ENCODE measurements around the gene FAM180B. TPM values are rescaled to one million over a fixed set of nuclear protein-coding genes. Genes with fewer than 3 reads are reported as not detected.
A peak's percentile ranks its signal among the peaks of the same experiment; 100 is the strongest.

Gene FAM180B
- total RNA-seq, 3 donors from 2014 or later: 0.13 TPM; not detected in 2

- H3K4me1 Mint-ChIP-seq (ENCODE audit: low read depth): peaks cover 30% of the 10 kb centered on the region
- DNase-seq: peak; percentile 85
- peaks cover 31% of the 10 kb centered on the region for H3K36me3 Mint-ChIP-seq (ENCODE audit: insufficient read depth)
- ATAC-seq: peak; percentile 95 to 97
- H3K9me3 Mint-ChIP-seq: no peaks in the 10 kb centered on the region
- H3K27me3 Mint-ChIP-seq (ENCODE audit: low read depth): no peaks in the 10 kb centered on the region
- peak within 1 kb of the TSS; percentile 96 for H3K4me3 Mint-ChIP-seq
Observed at GRCh38 chr11:47578524-47579494, 7.7 kb upstream of the FAM180B start, which contains the start of the genes KBTBD4 and NDUFS3. KBTBD4 (minus strand) TSS chr11:47578970; CDS start chr11:47578951, 19 bp downstream. NDUFS3 (plus strand) TSS chr11:47579074; CDS start chr11:47579092, 18 bp downstream.

DNA sequence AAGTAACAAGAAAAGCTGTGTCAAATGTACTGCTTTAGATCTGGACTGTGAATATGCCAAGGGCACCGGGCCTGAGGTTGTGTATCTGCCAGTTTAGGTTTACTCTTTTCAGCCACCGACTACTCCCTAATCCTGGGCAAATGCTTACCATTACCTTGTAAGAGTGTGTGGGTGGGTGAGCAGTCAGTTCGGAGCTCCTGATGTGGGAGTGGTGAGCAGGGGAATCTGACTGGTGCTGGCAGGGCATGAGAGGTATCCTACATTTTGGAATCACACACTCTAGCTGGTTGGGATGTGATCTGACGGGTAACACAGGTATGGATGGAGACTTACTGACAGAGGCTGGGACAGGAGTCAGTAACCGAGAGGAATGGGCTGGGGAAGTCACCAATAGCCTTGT lies 2.6 kb upstream of the FAM180B start:
- no peaks in the 10 kb centered on the region for H3K27me3 Mint-ChIP-seq (ENCODE audit: low read depth)
- no peak for ATAC-seq
- DNase-seq: no peak
- H3K9me3 Mint-ChIP-seq: no peaks in the 10 kb centered on the region
- H3K36me3 Mint-ChIP-seq (ENCODE audit: insufficient read depth): peaks cover 27% of the 10 kb centered on the region
- peaks cover 11% of the 10 kb centered on the region for H3K4me1 Mint-ChIP-seq (ENCODE audit: low read depth)
- H3K4me3 Mint-ChIP-seq: no peak overlapping the region

GRCh38 chr11:47587039-47587716 lies 700 bp downstream of the FAM180B start:
- no peak for DNase-seq
- H3K36me3 Mint-ChIP-seq (ENCODE audit: insufficient read depth): peaks cover 17% of the 10 kb centered on the region
- H3K9me3 Mint-ChIP-seq: no peaks in the 10 kb centered on the region
- H3K27me3 Mint-ChIP-seq (ENCODE audit: low read depth): peaks cover under 1% of the 10 kb centered on the region
- no peak overlapping the region for H3K4me3 Mint-ChIP-seq
- H3K4me1 Mint-ChIP-seq (ENCODE audit: low read depth): no peaks in the 10 kb centered on the region
- ATAC-seq: no peak

- H3K9me3 Mint-ChIP-seq: no peaks in the 10 kb centered on the region
- DNase-seq: no peak
- peaks cover 7% of the 10 kb centered on the region for H3K27me3 Mint-ChIP-seq (ENCODE audit: low read depth)
- H3K4me1 Mint-ChIP-seq (ENCODE audit: low read depth): no peaks in the 10 kb centered on the region
- no peak overlapping the region for H3K4me3 Mint-ChIP-seq
- ATAC-seq: no peak
- peaks cover 14% of the 10 kb centered on the region for H3K36me3 Mint-ChIP-seq (ENCODE audit: insufficient read depth)
Observed at GRCh38 chr11:47587723-47588326, 1.3 kb downstream of the FAM180B start.

DNA sequence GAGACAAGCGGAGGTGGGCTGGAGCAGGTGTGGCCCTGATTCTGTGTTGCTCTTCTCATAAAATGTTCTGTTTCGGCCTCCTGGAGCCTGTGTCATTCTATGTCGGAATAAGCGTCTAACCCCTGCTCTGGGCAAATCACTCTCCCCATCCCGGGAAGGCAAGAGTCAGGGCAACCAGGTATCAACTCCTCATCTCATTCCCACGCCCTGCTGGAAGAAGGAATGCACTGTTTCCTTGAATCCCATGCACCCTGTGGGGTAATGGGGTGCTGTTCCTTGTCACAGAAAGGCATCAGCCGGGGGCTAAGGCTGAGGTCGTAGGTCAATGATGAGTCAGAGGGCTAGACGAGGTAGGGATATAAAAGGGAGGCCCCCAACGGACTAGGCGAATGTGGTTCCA lies 2.6 kb downstream of the FAM180B start:
- ATAC-seq (no peak), DNase-seq (no peak)
- H3K36me3 Mint-ChIP-seq (ENCODE audit: insufficient read depth): peaks cover 4% of the 10 kb centered on the region
- H3K4me1 Mint-ChIP-seq (ENCODE audit: low read depth): peaks cover 4% of the 10 kb centered on the region
- H3K9me3 Mint-ChIP-seq: no peaks in the 10 kb centered on the region
- no peak overlapping the region for H3K4me3 Mint-ChIP-seq
- H3K27me3 Mint-ChIP-seq (ENCODE audit: low read depth): peaks cover 18% of the 10 kb centered on the region

DNA sequence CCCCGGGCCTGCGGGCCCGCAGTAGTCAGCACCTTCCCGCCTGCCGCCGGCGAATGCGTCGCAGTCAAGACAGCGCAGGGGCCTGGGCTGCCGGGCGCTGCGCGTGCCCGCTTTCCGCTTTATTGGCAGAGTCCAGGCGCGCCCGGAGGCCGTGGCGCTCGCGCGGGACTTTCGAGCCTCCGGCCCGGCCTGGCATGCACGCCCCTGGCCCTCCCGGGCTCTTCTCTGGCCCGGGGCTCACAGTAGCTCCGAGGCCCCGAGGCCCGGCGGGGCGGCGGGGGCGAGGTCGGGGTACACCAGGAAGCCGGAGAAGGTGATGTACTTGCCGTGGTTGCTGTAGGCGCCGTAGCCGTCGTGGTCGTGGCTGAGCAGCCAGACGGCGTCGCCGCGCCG lies 3.1 kb downstream of the FAM180B start:
- DNase-seq (no peak), ATAC-seq (no peak)
- Mint-ChIP-seq H3K4me3 (no peak overlapping the region), H3K36me3 (ENCODE audit: insufficient read depth) (no peaks in the 10 kb centered on the region), H3K4me1 (ENCODE audit: low read depth) (peaks cover 4% of the 10 kb centered on the region), H3K9me3 (no peaks in the 10 kb centered on the region), H3K27me3 (ENCODE audit: low read depth) (peaks cover 21% of the 10 kb centered on the region)

DNA sequence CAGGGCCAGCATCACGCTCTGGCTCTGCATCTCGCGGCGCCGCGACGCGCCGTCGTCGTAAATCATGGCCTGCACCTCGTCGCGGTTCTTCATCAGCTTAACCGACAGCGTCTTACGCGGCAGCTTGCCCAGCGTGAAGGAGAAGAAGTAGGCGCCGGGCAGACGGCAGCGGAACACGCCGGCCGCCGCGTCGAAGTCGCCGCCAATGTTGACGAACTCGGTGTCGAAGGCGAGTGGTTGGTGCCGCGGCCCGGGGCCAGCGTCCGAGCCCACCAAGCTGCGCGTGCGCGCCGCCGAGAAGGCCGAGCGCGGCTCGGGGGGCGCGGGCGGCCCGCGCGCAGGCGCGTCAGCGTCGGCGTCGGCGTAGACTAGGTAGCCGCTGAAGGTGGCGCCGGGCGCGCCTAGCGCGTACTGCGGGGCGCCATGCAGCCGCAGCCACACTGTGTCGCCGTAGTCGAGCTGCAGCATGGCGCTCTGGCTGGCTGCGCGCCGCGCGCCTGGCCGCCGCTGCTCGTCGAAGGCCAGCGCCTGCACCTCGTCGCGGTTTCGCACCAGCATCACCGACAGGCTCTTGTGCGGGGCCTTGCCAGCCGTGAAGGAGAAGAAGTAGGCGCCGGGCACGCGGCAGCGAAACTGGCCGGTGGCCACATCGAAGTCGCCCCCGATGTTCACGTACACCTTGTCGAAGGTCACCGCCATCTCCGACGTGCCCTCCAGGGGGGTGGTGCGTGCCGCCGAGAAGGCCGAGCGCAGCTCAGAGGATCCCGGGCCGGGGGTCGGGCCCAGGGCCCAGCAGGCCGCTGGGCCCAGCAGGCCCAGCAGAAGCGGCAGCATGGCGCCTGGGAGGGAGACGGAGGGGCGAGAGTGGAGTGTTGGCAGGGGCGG lies 3.7 kb downstream of the FAM180B start:
- no peak overlapping the region for H3K4me3 Mint-ChIP-seq

DNA sequence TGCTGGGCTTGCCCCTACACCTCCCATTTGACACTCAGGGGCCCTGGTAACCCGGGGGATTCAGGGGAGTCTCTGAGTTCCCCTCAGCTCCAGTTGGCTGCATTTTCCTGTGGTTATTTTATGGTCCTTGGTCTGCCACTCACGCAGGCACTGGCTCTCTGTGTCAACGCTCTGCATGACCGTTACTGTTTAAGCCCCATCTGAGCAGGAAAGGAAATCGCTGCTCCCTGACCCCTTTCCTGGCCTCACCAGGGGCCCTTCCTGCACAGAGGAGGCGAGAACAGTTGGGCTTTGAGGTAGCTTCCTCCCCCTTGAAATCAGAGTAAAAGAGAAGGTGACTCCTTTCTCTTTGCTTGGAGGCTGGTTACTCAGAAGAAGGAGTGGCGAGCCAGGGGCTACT lies 5.3 kb downstream of the FAM180B start:
- ATAC-seq (no peak), DNase-seq (no peak)
- Mint-ChIP-seq H3K4me1 (ENCODE audit: low read depth) (peaks cover 4% of the 10 kb centered on the region), H3K27me3 (ENCODE audit: low read depth) (peaks cover 34% of the 10 kb centered on the region), H3K4me3 (no peak overlapping the region), H3K9me3 (no peaks in the 10 kb centered on the region), H3K36me3 (ENCODE audit: insufficient read depth) (no peaks in the 10 kb centered on the region)

More for the DNA sequence above, 3.7 kb downstream of the FAM180B start:
- H3K36me3 Mint-ChIP-seq (ENCODE audit: insufficient read depth): no peaks in the 10 kb centered on the region
- DNase-seq: no peak
- peaks cover 4% of the 10 kb centered on the region for H3K4me1 Mint-ChIP-seq (ENCODE audit: low read depth)
- no peaks in the 10 kb centered on the region for H3K9me3 Mint-ChIP-seq
- peaks cover 28% of the 10 kb centered on the region for H3K27me3 Mint-ChIP-seq (ENCODE audit: low read depth)
- no peak for ATAC-seq

GRCh38 chr11:47592251-47592650 lies 5.8 kb downstream of the FAM180B start:
- peaks cover 34% of the 10 kb centered on the region for H3K27me3 Mint-ChIP-seq (ENCODE audit: low read depth)
- peaks cover 4% of the 10 kb centered on the region for H3K4me1 Mint-ChIP-seq (ENCODE audit: low read depth)
- no peaks in the 10 kb centered on the region for H3K36me3 Mint-ChIP-seq (ENCODE audit: insufficient read depth)
- no peak for ATAC-seq
- no peaks in the 10 kb centered on the region for H3K9me3 Mint-ChIP-seq
- no peak overlapping the region for H3K4me3 Mint-ChIP-seq
- no peak for DNase-seq

DNA sequence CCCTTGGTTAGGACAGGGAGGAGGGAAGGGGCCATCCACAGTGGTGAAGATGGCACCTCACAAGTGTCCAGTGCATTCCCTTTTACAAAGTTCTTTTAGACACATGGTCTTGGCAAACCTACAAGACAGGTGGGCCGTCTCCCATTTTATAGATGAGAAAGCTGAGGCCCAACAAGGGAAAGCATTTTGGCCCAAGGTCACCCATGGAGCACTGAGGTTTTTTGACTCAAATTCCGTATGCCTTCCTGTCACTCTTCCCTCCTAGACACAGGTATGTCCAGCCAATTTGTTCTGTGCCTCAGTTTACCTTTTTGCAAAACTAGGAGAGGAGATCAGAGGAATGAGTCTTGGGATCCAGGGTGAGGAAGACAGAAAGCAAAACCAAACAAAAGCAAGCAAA lies 6.5 kb downstream of the FAM180B start:
- no peak overlapping the region for H3K4me3 Mint-ChIP-seq
- no peak for DNase-seq
- ATAC-seq: no peak
- no peaks in the 10 kb centered on the region for H3K36me3 Mint-ChIP-seq (ENCODE audit: insufficient read depth)
- no peaks in the 10 kb centered on the region for H3K9me3 Mint-ChIP-seq
- H3K27me3 Mint-ChIP-seq (ENCODE audit: low read depth): peaks cover 34% of the 10 kb centered on the region
- H3K4me1 Mint-ChIP-seq (ENCODE audit: low read depth): peaks cover 4% of the 10 kb centered on the region

DNA sequence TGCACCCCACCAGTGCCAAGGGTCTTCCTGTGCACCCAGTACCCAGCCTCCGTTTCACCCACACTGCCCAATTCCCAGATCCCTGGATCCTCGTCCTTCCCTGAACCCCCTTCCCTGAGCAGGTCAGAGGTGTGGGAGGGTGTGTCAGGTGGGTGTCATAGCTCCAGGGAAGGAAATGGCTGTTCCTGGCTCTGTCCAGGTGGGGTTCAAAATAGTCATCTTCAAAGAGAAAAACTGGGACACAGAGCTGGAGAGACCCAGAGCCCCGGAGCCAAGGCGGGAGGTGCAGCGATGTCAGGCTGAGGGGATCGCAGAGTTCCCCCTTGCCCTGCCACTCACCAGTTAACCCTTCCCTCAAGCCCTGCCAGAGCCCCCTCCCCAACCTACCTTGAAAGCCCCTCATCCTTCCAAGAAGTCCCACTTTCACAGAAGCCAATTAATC lies 7.0 kb downstream of the FAM180B start:
- Mint-ChIP-seq H3K27me3 (ENCODE audit: low read depth) (peaks cover 34% of the 10 kb centered on the region), H3K4me3 (no peak overlapping the region), H3K36me3 (ENCODE audit: insufficient read depth) (no peaks in the 10 kb centered on the region), H3K9me3 (no peaks in the 10 kb centered on the region), H3K4me1 (ENCODE audit: low read depth) (peaks cover 4% of the 10 kb centered on the region)
- DNase-seq: no peak
- no peak for ATAC-seq

DNA sequence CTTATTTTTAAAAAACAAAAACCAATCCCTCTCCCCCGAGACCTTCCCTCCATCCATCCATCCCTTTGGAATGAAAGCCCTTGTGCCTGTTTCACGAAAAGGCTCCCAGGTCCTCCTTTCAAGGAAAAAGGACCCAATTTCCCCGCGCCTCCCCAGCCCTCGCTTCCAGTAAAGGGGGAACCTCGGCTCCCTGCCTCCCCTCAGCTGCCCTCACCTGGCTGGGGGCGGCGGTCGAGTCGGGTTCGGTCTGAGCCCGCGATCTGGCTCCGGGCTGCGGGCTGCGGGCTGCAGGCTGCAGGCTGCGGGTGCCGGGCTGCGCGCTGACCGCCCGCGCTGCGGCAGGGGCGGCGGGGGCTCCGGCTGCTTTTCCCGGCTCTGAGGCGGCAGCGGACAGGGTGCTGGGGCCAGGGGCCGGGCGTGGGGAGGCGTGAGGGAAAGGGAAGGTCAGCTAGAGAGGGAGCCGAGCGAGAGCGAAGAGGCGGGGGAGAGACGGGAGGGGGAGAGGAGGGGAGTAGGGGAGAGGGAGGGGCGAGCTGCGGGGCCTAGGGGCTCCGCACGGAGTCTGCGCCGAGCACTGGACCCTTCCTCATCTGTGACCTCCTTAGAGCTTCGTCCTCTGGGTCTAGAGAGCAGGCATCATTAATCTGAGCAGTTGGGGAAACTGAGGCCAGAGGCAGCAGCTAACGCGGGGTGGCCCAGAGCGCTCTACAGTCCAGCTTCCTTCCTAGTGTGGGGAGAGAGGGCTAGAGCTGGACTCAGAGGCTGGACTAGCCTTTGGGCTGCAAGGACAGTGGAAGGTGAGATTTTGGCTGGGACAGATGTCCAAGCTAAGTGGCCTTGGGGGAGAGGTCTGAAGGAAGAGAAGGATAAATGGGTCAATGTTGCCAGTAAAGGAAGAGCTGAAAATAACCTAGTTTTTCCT lies 7.7 kb downstream of the FAM180B start, which contains the start of gene C1QTNF4:
TSS of gene C1QTNF4 (minus strand) at position 478 of the 922 bp plus-strand sequence. CDS start 3,601 bp downstream, outside the sequence.
- Mint-ChIP-seq H3K4me3 (no peak within 1 kb of the TSS), H3K36me3 (ENCODE audit: insufficient read depth) (no peaks in the 10 kb centered on the region), H3K9me3 (no peaks in the 10 kb centered on the region), H3K4me1 (ENCODE audit: low read depth) (peaks cover 4% of the 10 kb centered on the region), H3K27me3 (ENCODE audit: low read depth) (peaks cover 34% of the 10 kb centered on the region)
- ATAC-seq (no peak), DNase-seq (no peak)

DNA sequence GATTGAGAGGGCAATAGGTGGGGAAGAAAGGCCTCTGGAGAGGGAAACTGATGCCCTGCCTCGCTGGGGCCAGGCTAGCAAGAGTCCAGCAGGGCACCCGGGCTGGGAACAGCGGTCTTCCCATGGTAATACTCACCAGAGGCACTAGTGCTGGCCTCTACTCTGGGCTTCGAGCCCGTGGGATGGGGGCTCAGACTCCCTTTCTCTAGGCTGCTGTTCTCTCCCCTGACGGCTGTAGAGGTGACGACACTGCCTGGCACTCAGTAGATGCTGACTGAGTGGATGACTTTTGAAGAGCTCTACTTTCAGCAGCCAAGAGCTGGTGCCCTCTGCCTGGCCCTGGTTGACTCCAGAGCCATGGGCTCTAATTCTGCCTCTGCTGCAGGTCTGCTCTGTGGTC lies 8.6 kb downstream of the FAM180B start:
- ATAC-seq: peak; percentile 20 to 27

More for the DNA sequence above, 8.6 kb downstream of the FAM180B start:
- H3K36me3 Mint-ChIP-seq (ENCODE audit: insufficient read depth): no peaks in the 10 kb centered on the region
- no peak overlapping the region for H3K4me3 Mint-ChIP-seq
- DNase-seq: no peak
- peaks cover 4% of the 10 kb centered on the region for H3K4me1 Mint-ChIP-seq (ENCODE audit: low read depth)
- H3K27me3 Mint-ChIP-seq (ENCODE audit: low read depth): peaks cover 34% of the 10 kb centered on the region
- no peaks in the 10 kb centered on the region for H3K9me3 Mint-ChIP-seq
